Rectal smooth muscle tissue (tissue), 1 donor: Measurements from ENCODE around the gene AKT1.

ENCODE experiments used
- H3K27ac ChIP-seq: one replicate; pipeline ENCODE4 v1.7.0; 2013; ENCODE audit warnings: low read depth, low read length, inconsistent platforms
- H3K27me3 ChIP-seq: one replicate; pipeline ENCODE4 v1.7.0; 2013; ENCODE audit warnings: low read length; ENCODE audit not compliant: control insufficient read depth, insufficient read depth
- H3K36me3 ChIP-seq: one replicate; pipeline ENCODE4 v1.7.0; 2013; ENCODE audit warnings: low read length; ENCODE audit not compliant: control insufficient read depth, insufficient read depth
- H3K4me1 ChIP-seq: one replicate; pipeline ENCODE4 v1.7.0; 2013; ENCODE audit warnings: low read length; ENCODE audit not compliant: control insufficient read depth, insufficient read depth
- H3K4me3 ChIP-seq: one replicate; pipeline ENCODE4 v1.7.0; 2013; ENCODE audit warnings: low read length
- H3K9ac ChIP-seq: one replicate; pipeline ENCODE4 v1.7.0; 2013; ENCODE audit warnings: low read length

AKT1 gene

DNA sequence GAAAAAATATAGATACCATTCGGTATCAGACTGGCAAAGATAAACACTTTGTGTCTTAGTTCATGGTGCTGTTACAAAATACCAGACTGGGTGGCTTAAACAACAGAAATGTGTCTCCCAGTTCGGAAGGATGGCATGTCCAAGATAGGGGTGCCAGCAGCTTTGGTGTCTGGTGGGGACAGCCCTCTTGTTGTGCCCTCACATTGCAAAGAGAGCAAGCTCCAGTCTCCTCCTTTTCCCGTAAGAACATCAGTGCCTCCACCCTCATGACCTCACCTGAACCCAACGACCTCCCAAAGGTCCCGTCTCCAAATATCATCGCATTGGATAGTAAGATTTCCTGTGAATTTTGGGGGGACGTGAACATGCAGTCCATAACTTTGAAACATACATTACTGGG is 17.7 kb upstream of the AKT1 start:
- H3K4me3 ChIP-seq: no peak overlapping the region
- H3K36me3 ChIP-seq: no peaks in the 10 kb centered on the region
- H3K27ac ChIP-seq: no peak overlapping the region
- H3K27me3 ChIP-seq: no peaks in the 10 kb centered on the region
- H3K9ac ChIP-seq: no peak overlapping the region
- peaks cover 6% of the 10 kb centered on the region for H3K4me1 ChIP-seq

DNA sequence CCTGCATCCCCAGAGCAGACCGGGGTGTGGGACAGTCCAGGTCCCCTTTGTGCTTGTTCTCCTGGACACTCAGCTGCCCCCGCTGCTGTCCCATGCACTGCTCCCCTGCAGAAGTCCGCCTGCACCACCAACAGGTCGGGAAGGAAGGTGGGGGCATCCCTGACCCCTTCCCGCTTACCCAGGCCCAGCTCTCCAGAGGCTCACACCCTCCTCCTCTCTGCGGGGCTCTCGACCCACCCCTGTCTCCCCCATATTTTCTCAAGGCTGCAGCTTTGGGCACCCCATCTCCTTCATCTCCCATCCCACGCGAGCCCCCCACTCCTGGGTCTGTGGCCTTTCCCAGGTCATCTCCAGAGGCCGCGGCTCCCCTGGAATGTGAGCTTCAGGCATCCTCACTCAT is 14.8 kb upstream of the AKT1 start:
- no peaks in the 10 kb centered on the region for H3K27me3 ChIP-seq
- no peaks in the 10 kb centered on the region for H3K36me3 ChIP-seq
- H3K4me1 ChIP-seq: no peaks in the 10 kb centered on the region
- H3K27ac ChIP-seq: no peak overlapping the region
- H3K9ac ChIP-seq: no peak overlapping the region
- H3K4me3 ChIP-seq: no peak overlapping the region

DNA sequence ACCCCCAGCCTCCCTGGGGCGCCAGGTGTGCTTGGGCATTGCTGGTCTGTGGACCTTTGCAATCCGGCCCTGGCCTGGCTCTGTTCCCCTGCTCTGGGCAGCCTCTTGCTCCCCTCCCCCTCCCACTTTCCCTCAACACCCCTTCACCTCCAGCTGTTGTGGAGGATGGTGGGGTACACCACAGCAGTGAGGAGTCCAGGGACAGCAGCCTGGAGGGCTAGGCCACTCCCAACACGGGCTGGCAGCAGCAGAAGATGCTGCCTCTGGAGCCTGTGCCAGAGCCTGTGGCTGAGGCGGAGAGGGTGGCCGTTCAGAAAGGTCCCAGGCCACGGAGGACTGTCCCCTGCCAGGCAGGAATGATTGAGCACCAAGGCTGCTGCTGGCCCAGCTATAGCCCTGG is 12.9 kb upstream of the AKT1 start:
- Histone ChIP-seq H3K27me3 (no peaks in the 10 kb centered on the region), H3K4me1 (no peaks in the 10 kb centered on the region), H3K4me3 (no peak overlapping the region), H3K36me3 (no peaks in the 10 kb centered on the region), H3K9ac (no peak overlapping the region), H3K27ac (no peak overlapping the region)

DNA sequence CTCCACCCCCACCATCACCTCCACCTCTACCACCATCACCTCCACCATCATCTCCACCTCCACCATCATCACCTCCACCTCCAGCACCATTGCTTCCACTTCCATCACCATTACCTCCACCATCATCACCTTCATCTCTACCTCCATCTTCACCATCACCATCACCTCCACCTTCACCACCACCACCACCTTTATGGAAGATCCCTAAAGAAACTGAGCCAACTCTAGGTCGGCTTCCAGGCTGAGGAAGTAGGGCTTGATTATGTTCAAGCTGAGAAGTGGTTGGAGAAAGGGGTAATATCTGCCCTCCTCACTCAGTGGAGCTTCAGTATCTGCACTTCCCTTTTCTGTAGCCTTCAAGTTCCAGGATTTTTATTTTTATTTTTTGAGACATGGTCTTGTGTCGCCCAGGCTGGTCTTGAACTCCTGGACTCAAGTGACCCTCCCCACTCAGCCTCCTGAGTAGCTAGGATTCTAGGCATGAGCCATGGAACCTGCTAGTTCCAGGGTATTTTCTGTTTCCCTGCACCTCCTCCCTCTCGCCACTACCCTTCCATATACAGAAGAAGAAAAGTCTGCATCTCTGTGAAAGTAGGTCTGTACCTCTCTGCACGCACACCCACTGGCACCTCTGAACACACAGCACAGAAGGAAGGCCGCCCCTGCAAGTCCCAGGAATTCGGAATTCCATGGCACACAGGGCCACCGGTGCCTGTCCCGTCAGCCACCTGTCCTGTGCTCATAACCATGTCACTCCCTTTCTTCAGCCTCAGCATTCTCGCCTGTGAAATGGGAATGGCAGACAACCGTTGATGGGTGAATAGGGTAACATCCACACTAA is 11.3 kb upstream of the AKT1 start:
- H3K4me1 ChIP-seq: peaks cover under 1% of the 10 kb centered on the region
- no peak overlapping the region for H3K27ac ChIP-seq
- no peak overlapping the region for H3K9ac ChIP-seq
- no peaks in the 10 kb centered on the region for H3K36me3 ChIP-seq
- no peaks in the 10 kb centered on the region for H3K27me3 ChIP-seq
- no peak overlapping the region for H3K4me3 ChIP-seq

- Histone ChIP-seq H3K27ac (no peak overlapping the region), H3K4me1 (peaks cover 7% of the 10 kb centered on the region), H3K27me3 (no peaks in the 10 kb centered on the region)
Observed at GRCh38 chr14:104805941-104806624, 10.5 kb upstream of the AKT1 start.

DNA sequence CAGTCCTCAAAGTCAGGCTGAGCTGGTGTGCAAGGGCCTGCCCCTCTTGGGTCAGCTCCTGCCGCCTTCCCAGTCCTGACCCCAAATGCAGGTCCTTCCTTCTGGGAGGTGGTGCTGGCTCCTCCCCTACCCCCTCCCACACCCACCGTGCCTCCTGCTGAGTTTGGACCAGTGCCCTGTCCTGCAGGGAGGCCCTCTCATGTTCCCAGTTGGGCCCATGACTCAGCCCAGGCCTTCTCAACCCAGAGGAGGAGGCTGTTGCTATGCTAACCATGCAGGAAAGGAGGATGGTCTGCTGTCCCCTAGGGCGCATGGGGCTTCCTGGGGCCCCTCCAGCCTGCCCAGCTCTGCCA is 9.8 kb upstream of the AKT1 start:
- Histone ChIP-seq H3K27me3 (no peaks in the 10 kb centered on the region), H3K27ac (no peak overlapping the region), H3K4me3 (no peak overlapping the region), H3K4me1 (peaks cover 7% of the 10 kb centered on the region), H3K9ac (no peak overlapping the region), H3K36me3 (no peaks in the 10 kb centered on the region)

More at GRCh38 chr14:104805941-104806624, 10.5 kb upstream of the AKT1 start:
- no peak overlapping the region for H3K9ac ChIP-seq
- H3K4me3 ChIP-seq: no peak overlapping the region
- H3K36me3 ChIP-seq: no peaks in the 10 kb centered on the region

GRCh38 chr14:104804481-104805325 is 9.2 kb upstream of the AKT1 start:
- no peak overlapping the region for H3K9ac ChIP-seq
- H3K4me1 ChIP-seq: peaks cover 7% of the 10 kb centered on the region
- H3K27me3 ChIP-seq: no peaks in the 10 kb centered on the region
- H3K27ac ChIP-seq: no peak overlapping the region
- no peaks in the 10 kb centered on the region for H3K36me3 ChIP-seq
- H3K4me3 ChIP-seq: no peak overlapping the region

DNA sequence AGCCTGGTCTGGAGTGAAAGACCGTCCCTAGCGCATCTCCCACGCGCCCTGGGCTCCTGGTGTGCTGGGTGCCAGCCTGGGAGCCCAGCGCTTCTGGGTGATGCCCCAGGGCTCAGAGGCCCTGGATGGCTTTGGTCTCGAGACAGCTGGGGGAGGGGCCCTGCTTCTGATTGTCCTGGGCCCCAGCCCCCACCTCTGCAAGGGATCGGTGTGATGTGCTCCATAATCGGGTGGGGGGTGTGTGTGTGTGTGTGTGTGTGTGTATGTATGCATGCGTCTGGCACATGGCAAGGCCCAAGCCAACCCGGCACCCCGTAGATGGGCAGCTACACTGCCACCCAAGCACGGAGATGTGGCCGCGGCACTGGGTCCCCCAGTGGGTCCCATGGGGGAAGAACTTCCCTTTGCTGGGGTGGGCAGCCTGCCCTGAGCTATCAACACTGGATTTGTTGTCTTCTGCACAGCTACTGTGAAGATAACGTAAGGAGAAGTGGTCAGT is 8.4 kb upstream of the AKT1 start:
- no peak overlapping the region for H3K27ac ChIP-seq
- H3K27me3 ChIP-seq: no peaks in the 10 kb centered on the region
- H3K4me1 ChIP-seq: peaks cover 7% of the 10 kb centered on the region
- H3K36me3 ChIP-seq: no peaks in the 10 kb centered on the region
- no peak overlapping the region for H3K4me3 ChIP-seq
- H3K9ac ChIP-seq: no peak overlapping the region

DNA sequence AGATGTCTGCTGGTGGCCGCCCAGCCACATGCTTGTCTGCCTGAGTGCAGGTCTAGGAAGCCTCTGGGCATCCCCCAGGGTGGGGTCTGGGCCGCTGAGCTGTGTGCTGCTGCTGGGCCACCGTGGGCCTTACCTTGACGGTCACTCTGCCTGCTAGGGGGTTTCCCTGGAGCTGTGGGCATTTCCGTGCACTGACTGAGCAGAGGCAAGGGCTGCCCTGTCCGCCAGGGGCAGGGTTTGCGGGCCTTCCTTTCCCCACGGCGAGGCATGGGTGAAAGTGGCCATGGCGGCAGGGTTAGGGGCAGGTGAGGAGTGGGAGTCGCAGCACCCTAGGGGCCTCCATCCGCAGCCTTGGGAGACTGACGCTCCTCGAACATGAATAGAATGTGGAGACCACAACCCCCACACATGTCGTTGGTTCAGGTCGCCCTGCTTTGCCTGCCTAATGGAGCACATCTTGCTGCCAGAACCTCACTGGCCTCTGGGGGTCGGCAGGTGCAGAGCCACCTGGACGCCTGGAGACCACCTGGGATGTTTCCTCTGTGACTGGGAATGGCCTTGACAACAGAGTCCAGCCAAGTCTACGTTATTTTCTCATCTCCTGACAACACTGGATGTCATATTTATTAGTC is 7.8 kb upstream of the AKT1 start:
- no peaks in the 10 kb centered on the region for H3K36me3 ChIP-seq
- H3K4me1 ChIP-seq: peaks cover 7% of the 10 kb centered on the region
- no peak overlapping the region for H3K4me3 ChIP-seq
- H3K27ac ChIP-seq: no peak overlapping the region
- H3K27me3 ChIP-seq: no peaks in the 10 kb centered on the region
- H3K9ac ChIP-seq: no peak overlapping the region

- Histone ChIP-seq H3K27ac (no peak overlapping the region), H3K4me3 (peak overlapping the region; percentile 12), H3K27me3 (no peaks in the 10 kb centered on the region), H3K4me1 (peaks cover 7% of the 10 kb centered on the region), H3K9ac (no peak overlapping the region), H3K36me3 (no peaks in the 10 kb centered on the region)
Observed at GRCh38 chr14:104802394-104803184, 7.0 kb upstream of the AKT1 start.

DNA sequence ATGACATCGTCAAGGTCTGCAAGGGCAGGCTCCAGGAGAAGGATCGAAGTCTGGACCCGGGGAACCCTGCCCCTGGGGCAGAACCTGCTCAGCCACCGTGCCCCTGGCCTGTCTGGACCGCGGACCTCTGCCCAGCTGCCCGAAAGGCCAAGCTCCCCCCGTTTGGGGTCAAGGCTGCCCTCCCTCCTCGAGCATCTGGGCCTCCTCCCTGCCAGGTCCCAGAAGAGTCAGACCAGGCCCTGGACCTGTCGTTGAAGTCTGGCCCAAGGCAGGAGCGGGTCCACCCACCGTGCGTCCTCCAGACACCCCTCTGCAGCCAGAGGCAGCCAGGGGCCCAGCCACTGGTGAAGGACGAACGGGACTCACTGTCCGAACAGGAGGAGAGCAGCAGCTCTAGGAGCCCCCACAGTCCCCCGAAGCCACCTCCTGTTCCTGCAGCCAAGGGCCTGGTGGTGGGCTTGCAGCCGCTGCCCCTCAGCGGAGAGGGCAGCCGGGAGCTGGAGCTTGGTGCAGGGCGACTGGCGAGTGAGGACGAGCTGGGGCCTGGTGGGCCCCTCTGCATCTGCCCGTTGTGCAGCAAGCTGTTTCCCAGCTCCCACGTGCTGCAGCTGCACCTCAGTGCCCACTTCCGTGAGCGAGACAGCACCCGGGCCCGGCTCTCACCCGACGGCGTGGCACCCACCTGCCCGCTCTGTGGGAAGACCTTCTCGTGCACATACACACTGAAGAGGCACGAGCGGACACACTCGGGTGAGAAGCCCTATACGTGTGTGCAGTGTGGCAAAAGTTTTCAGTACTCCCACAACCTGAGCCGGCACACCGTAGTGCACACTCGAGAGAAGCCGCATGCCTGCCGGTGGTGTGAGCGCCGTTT is 6.2 kb upstream of the AKT1 start:
- Histone ChIP-seq H3K27me3 (no peaks in the 10 kb centered on the region), H3K4me1 (peaks cover 7% of the 10 kb centered on the region), H3K9ac (peak overlapping the region; percentile 5), H3K4me3 (peak overlapping the region; percentile 82), H3K36me3 (no peaks in the 10 kb centered on the region), H3K27ac (no peak overlapping the region)
